ENCODE measurements around the gene ZC3H7B.

DNA sequence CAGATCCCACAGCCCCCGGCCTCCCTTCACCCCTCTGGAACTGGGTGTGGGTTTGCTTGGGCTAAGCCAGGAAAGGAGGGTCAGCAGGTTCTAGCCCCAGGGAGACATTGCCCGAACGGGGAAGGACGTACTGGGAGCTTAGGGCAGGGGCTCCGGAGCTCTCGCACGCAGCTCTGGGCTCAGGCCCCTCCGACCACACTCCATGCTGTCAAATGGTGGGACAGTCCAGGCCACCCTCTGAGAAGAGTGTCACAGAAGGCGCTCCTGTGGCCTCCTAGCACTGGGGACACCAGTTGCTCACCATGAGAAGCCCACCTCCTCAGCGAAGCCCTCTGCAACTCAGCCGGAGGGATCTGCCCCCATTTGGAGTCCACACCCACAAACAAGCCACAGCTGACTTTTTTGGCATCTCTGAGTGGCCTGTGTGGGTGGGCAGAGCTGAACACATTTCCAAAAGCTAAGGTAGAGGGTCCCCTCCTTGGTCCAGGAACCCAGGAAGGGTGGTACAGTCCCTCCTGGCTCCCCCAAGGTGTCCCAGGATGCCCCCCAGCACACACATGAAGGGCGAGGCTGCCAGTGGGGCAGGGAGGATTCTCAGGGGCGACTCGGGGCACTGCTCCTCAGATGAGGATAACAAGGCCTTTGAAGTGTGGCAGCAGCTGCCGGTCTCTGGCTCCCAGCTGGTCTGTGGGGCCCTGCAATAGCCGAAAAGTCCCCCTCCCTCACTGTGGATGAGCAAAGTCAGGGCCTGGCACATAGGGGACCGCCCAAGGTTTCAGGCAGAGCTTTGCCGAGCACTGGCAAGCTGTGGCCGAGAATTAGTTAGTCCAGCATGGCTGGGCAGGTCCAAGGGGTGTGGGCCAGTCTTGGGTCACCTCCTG, 67.5 kb downstream of the ZC3H7B start:
- no peak for TF ChIP-seq POLR2A (IDR thresholded peaks at IDR 0.05; ENCODE audit: extremely low read depth, insufficient read length)
- TF ChIP-seq, protein P1, sequence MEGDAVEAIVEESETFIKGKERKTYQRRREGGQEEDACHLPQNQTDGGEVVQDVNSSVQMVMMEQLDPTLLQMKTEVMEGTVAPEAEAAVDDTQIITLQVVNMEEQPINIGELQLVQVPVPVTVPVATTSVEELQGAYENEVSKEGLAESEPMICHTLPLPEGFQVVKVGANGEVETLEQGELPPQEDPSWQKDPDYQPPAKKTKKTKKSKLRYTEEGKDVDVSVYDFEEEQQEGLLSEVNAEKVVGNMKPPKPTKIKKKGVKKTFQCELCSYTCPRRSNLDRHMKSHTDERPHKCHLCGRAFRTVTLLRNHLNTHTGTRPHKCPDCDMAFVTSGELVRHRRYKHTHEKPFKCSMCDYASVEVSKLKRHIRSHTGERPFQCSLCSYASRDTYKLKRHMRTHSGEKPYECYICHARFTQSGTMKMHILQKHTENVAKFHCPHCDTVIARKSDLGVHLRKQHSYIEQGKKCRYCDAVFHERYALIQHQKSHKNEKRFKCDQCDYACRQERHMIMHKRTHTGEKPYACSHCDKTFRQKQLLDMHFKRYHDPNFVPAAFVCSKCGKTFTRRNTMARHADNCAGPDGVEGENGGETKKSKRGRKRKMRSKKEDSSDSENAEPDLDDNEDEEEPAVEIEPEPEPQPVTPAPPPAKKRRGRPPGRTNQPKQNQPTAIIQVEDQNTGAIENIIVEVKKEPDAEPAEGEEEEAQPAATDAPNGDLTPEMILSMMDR (IDR thresholded peaks at IDR 0.05; ENCODE audit: low read depth, low read length): no peak
- TF ChIP-seq, protein P2, sequence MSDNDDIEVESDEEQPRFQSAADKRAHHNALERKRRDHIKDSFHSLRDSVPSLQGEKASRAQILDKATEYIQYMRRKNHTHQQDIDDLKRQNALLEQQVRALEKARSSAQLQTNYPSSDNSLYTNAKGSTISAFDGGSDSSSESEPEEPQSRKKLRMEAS (IDR thresholded peaks at IDR 0.05; ENCODE audit: low read depth, low read length): no peak

All from NB4 (cell line).